DOHH2 (cell line): ENCODE data around the gene SLCO3A1.

Experiments
- H3F3A ChIP-seq: fragments of 200-600 bp; sonication (generic), shearing (Covaris generic); 2 replicates; pipeline ENCODE4 v1.6.0; 2016; ENCODE audit warnings: antibody characterized with exemption, mild to moderate bottlenecking; ENCODE audit not compliant: control insufficient read depth, insufficient read depth
- H3K27ac ChIP-seq: fragments of 200-600 bp; sonication (generic); 2 replicates; pipeline ENCODE4 v1.5.1; 2014; ENCODE audit warnings: low read depth, mild to moderate bottlenecking, low read length, moderate library complexity
- H3K27me3 ChIP-seq: fragments of 200-600 bp; sonication (generic); 2 replicates; pipeline ENCODE4 v1.6.1; 2014; ENCODE audit warnings: mild to moderate bottlenecking, low read length, mixed read lengths; ENCODE audit not compliant: control insufficient read depth
- H3K36me3 ChIP-seq: fragments of 200-600 bp; sonication (generic); 2 replicates; pipeline ENCODE4 v1.6.1; 2014; ENCODE audit warnings: mild to moderate bottlenecking, low read length, moderate library complexity, mixed read lengths; ENCODE audit not compliant: control insufficient read depth
- H3K4me1 ChIP-seq: fragments of 200-600 bp; sonication (generic); 2 replicates; pipeline ENCODE4 v1.6.1; 2014; ENCODE audit warnings: mild to moderate bottlenecking, low read length, mixed read lengths; ENCODE audit not compliant: control insufficient read depth
- H3K4me2 ChIP-seq: fragments of 200-600 bp; sonication (generic); 2 replicates; pipeline ENCODE4 v1.6.0; 2014; ENCODE audit warnings: mild to moderate bottlenecking, low read length, moderate library complexity
- H3K4me3 ChIP-seq: fragments of 200-600 bp; sonication (generic); 2 replicates; pipeline ENCODE4 v1.5.1; 2014; ENCODE audit warnings: mild to moderate bottlenecking, low read length, mixed read lengths
- H3K79me2 ChIP-seq: fragments of 200-600 bp; sonication (generic); 2 replicates; pipeline ENCODE4 v1.6.1; 2014; ENCODE audit warnings: mild to moderate bottlenecking, low read length, mixed read lengths; ENCODE audit not compliant: control insufficient read depth
- H3K9me2 ChIP-seq: fragments of 200-600 bp; sonication (generic); replicated peaks from 2 replicates; pipeline ENCODE4 v1.6.1; 2014; ENCODE audit warnings: mild to moderate bottlenecking, low read length, mixed read lengths; ENCODE audit not compliant: control insufficient read depth
- H3K9me3 ChIP-seq: fragments of 200-600 bp; sonication (generic); 2 replicates; pipeline ENCODE4 v1.6.1; 2014; ENCODE audit warnings: antibody characterized with exemption, low read length, mixed read lengths; ENCODE audit not compliant: control insufficient read depth, insufficient read depth
- H4K20me1 ChIP-seq: fragments of 200-600 bp; sonication (generic); 2 replicates; pipeline ENCODE4 v1.6.0; 2014; ENCODE audit warnings: low read depth, mild to moderate bottlenecking, antibody characterized with exemption, low read length, moderate library complexity; ENCODE audit not compliant: control insufficient read depth, insufficient read depth
- EZH2phosphoT487 ChIP-seq: fragments of 200-600 bp; sonication (generic); IDR thresholded peaks from 2 replicates; pipeline ENCODE4 v1.6.1; 2017; ENCODE audit warnings: borderline replicate concordance, mild to moderate bottlenecking, antibody characterized with exemption, low read length, moderate library complexity, mixed read lengths
- TF ChIP-seq, protein P1 (sequence below): fragments of 200-600 bp; sonication (generic); IDR thresholded peaks from one replicate; pipeline ENCODE4 v1.5.1; 2014; ENCODE audit warnings: antibody characterized with exemption, mild to moderate bottlenecking, low read depth, low read length; ENCODE audit not compliant: poor library complexity, severe bottlenecking

SLCO3A1 gene

DNA sequence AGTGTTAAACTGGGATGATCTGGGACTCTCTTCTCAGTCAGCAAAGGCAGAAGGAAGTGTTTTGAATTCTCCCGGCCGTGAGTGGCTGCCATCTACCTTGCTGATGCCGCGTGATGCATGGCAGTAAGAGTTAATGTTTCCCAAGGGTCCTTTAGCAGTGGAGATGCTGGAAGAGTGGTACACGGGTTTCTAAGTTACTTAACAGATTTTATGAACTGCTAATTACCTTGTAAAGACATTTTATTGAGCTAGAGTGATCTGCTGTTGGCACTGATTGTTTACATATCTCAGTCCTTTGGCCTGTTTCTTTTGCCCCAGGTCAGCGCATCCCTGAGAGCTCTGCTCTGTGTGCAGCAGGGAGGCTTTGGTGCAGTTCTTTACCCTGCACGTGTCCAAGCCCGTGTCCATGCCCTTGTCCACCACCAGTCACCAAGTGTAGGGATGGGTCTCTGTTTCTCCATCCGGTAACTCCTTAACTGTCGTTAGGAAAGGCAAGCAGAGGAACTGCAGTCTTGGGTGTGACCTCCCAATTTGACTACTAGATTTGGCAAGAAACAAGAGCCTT is 172.3 kb downstream of the SLCO3A1 start:
- Histone ChIP-seq H3K4me3 (no peak overlapping the region), H3K79me2 (no peaks in the 10 kb centered on the region), H3K27ac (no peak overlapping the region), H3K36me3 (no peaks in the 10 kb centered on the region), H4K20me1 (no peaks in the 10 kb centered on the region), H3F3A (no peaks in the 10 kb centered on the region), H3K9me3 (no peaks in the 10 kb centered on the region), H3K4me1 (no peaks in the 10 kb centered on the region), H3K27me3 (no peaks in the 10 kb centered on the region), H3K4me2 (no peak overlapping the region), H3K9me2 (no peaks in the 10 kb centered on the region)
- TF ChIP-seq, protein P1, sequence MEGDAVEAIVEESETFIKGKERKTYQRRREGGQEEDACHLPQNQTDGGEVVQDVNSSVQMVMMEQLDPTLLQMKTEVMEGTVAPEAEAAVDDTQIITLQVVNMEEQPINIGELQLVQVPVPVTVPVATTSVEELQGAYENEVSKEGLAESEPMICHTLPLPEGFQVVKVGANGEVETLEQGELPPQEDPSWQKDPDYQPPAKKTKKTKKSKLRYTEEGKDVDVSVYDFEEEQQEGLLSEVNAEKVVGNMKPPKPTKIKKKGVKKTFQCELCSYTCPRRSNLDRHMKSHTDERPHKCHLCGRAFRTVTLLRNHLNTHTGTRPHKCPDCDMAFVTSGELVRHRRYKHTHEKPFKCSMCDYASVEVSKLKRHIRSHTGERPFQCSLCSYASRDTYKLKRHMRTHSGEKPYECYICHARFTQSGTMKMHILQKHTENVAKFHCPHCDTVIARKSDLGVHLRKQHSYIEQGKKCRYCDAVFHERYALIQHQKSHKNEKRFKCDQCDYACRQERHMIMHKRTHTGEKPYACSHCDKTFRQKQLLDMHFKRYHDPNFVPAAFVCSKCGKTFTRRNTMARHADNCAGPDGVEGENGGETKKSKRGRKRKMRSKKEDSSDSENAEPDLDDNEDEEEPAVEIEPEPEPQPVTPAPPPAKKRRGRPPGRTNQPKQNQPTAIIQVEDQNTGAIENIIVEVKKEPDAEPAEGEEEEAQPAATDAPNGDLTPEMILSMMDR: no peak
- TF ChIP-seq EZH2phosphoT487: no peak

DNA sequence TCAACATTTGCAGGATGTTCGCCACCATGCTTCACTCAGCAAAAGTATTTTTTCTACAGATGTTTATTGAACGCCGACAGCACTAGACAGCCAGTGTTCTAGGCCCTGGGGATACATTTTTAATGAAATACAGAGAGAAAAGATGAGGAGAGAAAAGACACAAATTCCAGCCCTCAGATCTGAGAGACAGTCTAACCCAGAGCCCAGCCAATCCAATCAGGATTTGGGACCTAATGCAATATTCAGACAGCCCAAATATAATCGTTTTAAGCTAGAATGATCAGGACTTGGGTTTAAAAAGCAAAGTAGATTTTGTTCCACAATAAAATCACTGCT is 174.8 kb downstream of the SLCO3A1 start:
- Histone ChIP-seq H3K9me2 (no peaks in the 10 kb centered on the region), H3K79me2 (no peaks in the 10 kb centered on the region), H3K36me3 (no peaks in the 10 kb centered on the region), H3K4me1 (no peaks in the 10 kb centered on the region), H4K20me1 (no peaks in the 10 kb centered on the region), H3F3A (no peaks in the 10 kb centered on the region), H3K9me3 (no peaks in the 10 kb centered on the region), H3K27me3 (no peaks in the 10 kb centered on the region), H3K27ac (no peak overlapping the region), H3K4me2 (no peak overlapping the region), H3K4me3 (no peak overlapping the region)
- TF ChIP-seq EZH2phosphoT487: no peak
- TF ChIP-seq, protein P1: no peak

DNA sequence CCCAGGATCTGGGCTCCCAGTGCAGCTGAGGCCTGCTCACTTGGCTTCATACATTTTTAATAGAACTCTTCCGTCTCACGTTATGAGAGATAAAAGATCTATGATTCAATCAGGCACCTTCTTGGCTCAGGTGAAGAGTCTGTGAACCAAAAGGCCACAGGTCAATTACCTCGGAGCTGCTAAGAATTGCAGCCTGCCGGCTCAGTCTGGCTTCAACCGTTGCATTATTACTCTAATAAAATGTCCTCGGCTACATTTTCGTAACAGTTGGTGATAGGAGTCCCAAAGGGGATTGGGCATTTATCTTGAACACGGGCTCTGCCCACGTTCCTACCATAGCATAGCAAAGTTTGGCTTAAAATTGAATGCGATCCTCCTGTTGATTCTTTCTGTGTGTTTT is 176.3 kb downstream of the SLCO3A1 start:
- no peak overlapping the region for H3K27ac ChIP-seq
- H3K36me3 ChIP-seq: no peaks in the 10 kb centered on the region
- H4K20me1 ChIP-seq: no peaks in the 10 kb centered on the region
- H3F3A ChIP-seq: no peaks in the 10 kb centered on the region
- H3K4me1 ChIP-seq: no peaks in the 10 kb centered on the region
- H3K27me3 ChIP-seq: no peaks in the 10 kb centered on the region
- H3K4me3 ChIP-seq: no peak overlapping the region
- H3K9me2 ChIP-seq: no peaks in the 10 kb centered on the region
- no peaks in the 10 kb centered on the region for H3K9me3 ChIP-seq
- no peak overlapping the region for H3K4me2 ChIP-seq
- TF ChIP-seq, protein P1: no peak
- no peak for TF ChIP-seq EZH2phosphoT487
- H3K79me2 ChIP-seq: no peaks in the 10 kb centered on the region

DNA sequence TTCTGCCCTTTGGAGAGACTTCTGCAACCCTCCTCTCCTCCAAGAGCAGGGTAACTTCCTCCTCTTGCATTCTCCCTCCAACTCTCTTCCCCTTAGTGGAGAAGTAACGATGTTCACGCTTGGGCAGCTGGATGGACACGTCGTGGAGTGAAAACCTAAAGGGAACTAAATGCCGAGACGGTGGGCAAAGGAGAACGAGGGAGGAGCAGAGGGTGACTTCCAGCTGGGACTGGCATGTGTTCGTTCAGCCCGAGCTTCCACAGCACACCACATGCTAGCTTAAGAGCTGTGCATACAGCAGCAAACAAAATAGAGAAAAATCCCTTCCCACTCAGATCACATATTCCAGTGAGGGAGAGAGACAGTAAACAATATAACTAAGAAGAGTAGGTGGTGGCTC is 179.8 kb downstream of the SLCO3A1 start:
- Histone ChIP-seq H3K36me3 (no peaks in the 10 kb centered on the region), H4K20me1 (no peaks in the 10 kb centered on the region), H3K9me3 (no peaks in the 10 kb centered on the region), H3K4me1 (no peaks in the 10 kb centered on the region), H3K4me2 (no peak overlapping the region), H3K27me3 (no peaks in the 10 kb centered on the region), H3K27ac (no peak overlapping the region), H3K4me3 (no peak overlapping the region), H3K9me2 (no peaks in the 10 kb centered on the region), H3K79me2 (no peaks in the 10 kb centered on the region), H3F3A (no peaks in the 10 kb centered on the region)
- TF ChIP-seq, protein P1: no peak
- no peak for TF ChIP-seq EZH2phosphoT487
